Stimulated activated CD8-positive, alpha-beta memory T cell treated with anti-CD3 and anti-CD28 coated beads, Interleukin-12 subunit alpha, Interleukin-12 subunit beta, amount 100 ng/mL, for 24 hours (primary cell): ENCODE measurements around the gene SCNN1B.

Experiments
- DNase-seq: peaks from one replicate; pipeline ENCODE4 v3.0.0-alpha.2; 2020; ENCODE audit errors: extremely low read depth

Gene SCNN1B

DNA sequence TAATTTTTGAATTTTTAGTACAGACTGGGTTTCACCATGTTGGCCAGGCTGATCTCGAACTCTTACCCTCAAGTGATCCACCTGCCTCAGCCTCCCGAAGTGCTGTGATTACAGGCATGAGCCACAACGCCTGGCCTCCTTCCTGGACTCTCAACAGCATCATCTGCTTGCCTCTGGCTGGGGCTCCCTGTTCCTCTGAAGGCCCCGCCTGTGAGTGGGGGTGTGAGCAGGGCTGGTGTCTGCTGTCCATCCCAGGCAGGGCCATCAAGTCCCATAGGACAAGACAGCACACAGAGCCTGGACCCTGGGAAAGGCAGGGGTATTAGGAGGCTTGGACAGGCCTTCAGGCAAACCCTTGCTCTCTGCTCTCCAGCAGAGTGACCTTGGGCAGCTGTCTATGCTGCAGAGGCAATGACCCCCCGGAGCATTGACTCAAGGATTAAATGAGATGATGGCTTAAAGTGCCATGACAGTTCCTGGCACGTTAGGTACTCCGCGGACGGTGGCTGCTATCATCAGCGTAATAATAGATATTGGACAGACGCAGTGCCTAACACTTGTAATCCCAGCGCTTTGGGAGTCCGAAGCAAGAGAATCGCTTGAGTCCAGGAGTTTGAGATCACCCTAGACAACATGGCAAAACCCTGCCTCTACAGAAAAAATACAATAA is 19.2 kb downstream of the SCNN1B start:
- no peak for DNase-seq

- no peak for DNase-seq
Observed at GRCh38 chr16:23323224-23324030, 21.3 kb downstream of the SCNN1B start.

GRCh38 chr16:23324727-23325126 is 22.6 kb downstream of the SCNN1B start:
- no peak for DNase-seq

GRCh38 chr16:23327836-23328235 is 25.7 kb downstream of the SCNN1B start:
- no peak for DNase-seq

DNA sequence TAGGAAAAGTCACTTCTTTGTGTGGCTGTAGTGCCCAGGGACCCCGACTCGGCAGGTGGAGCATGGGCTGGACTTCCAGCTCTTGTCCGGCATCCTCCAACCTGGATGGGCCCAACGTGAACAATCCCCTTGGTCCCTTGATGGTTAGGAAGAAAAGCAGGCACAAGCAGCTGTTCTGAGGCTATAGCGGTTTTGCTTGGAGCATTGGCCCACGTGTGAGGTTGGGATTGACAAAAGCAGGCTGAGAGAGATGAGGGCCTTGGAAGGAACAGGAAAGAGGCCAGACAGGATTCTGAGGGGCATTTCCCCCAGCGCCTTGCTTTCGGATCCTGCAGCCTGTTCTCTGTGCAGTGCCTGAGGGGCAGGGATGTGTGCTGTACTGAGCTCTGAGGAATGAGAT is 28.1 kb downstream of the SCNN1B start:
- no peak for DNase-seq

DNA sequence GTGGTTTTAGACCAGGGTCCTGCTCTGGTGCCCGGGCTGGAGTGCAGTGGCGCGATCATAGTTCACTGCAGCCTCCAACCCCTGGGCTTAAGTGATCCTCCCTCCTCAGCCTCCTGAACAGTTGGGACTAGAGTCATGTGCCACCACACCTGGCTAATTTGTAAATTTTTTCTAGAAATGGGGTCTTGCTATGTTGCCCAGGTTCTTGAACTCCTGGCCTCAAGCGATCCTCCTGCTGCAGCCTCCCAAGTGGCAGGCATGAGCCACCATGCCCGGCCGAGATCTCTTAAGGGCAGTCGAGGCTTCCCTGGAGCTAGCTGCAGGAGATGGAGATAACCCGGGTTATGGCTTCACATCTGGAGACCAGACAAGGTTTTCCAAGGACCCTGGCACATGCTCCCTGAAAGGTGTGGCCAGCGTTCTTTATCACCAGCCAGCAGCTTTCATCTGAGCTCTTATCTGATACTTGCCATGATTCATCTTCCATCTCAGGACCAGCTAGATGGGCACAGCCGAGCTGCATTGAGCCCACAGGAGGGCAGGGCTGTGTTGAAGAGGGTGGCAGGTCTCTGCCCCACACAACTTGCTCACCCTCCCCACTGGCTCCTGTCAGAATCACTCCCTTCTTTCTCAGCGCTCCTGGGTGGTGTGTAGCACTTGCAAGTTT is 28.6 kb downstream of the SCNN1B start:
- no peak for DNase-seq

GRCh38 chr16:23333034-23333579 is 31.0 kb downstream of the SCNN1B start:
- DNase-seq: no peak

DNA sequence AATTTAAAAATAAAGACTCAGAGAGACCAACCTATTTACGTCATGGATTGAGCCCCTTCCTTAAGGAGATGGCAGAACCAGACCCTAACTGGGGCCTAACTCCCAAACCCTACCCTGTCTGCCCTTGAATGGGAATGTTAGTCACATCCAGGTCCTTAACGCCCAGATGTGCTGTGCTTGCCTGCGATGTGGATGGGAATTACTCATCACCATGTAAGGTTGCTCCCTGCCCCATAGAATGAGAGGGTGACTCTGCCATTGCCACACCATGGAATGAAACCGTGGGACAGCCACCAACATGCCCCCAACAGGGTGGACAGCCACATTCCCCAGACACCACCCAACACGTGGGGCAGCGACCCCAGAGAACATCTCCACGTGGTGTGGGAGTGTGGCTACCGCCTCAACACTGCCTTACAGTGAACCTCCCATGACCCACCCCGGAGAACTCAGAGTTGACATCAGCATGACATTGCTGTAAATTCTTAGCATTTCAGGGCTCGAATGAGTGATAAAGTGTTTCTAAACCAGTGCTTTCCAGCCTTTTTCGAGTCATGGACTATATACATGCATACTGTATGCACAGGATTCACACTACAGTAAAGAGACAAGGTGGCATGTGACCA is 31.8 kb downstream of the SCNN1B start:
- DNase-seq: no peak

DNA sequence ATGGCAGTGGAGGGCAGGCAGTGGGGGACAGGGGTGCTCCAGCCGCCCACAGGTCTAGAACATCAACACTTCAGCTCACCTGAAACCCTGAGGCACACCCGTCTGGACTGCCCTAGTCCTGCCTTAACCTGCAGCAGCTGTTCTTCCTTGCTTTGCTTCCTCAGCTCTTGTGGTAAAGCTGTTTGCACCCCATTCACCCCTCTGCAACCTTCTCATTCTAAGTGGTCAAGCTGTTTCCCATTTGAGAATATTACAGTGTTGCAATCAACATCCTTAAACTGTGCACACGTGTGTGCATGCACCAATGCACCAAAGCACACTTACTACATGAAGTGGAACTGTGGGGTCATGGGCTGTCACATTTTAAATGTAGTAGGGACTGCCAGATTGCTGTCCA is 32.4 kb downstream of the SCNN1B start:
- DNase-seq: no peak

GRCh38 chr16:23334950-23335349 is 32.8 kb downstream of the SCNN1B start:
- DNase-seq: no peak

DNA sequence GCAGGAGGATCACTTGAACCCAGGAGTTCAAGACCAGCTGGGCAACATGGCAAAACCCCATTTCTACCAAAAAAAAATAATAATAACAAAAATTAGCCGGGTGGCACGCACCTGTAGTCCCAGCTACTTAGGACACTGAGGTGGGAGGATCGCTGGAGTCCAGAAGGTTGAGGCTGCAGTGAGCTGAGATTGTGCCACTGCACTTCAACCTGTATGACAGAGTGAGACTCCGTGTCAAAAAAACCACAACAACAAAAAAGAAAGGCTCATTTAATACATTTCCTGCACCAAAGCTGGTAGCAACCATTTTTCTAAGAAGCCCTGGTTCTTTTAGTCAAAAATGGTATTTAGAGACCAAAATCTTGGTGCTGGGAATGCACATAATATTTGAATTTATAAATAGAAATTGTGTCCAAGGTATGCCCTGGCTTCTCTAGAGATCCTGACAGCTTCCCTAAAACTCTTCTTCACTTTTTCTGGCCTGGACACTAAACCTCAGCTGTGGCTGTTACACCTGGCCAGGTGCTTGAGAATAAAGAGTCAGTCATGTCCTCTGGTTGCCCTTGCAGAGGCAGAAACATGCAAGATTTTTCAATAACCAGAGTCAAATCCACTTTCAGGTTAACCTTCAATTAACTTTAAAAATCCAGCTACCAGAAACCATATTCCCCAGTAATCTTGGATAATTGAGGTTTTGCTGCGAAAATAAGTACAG is 35.9 kb downstream of the SCNN1B start:
- DNase-seq: no peak

- no peak for DNase-seq
Observed at GRCh38 chr16:23339787-23340186, 37.7 kb downstream of the SCNN1B start.

DNA sequence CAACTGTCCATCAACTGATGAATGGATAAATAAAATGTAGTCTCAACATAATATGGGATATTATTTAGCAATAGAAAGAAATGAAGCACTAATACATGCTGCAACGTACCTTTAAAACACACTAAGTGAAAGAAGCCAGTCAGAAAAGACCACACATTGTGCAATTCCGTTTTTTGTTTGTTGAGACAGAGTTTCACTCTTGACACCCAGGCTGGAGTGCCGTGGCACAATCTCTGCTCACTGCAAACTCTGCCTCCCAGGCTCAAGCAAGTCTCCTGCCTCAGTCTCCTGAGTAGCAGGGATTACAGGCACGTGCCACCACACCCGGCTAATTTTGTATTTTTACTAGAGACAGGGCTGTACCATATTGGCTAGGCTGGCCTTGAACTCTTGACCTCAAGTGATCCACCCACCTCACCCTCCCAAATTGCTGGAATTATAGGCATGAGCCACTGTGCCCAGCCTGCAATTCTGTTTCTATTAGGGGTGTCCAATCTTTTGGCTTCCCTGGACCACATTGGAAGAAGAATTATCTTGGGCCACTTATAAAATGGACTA is 40.1 kb downstream of the SCNN1B start:
- no peak for DNase-seq

GRCh38 chr16:23343643-23344612 is 41.8 kb downstream of the SCNN1B start:
- no peak for DNase-seq

DNA sequence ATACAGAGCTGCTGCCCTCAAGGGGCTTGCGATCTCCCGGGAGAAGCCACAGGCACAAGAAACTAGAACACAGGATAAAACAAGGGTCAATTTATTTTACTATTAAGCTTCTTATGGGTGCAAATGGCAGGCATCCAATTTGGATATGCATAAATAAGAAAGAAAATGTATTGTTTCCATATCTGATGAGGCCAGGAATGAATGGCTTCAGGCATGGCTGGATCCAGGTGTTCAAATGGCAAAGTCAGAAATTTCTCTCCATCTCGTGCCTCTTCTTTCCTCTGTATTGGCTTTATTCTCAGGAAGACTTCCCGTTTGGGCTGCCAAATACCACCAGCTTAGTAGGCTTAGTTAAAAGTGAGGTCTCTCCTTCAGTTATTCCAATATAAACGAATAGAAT is 43.1 kb downstream of the SCNN1B start:
- no peak for DNase-seq

GRCh38 chr16:23348579-23349469 is 46.7 kb downstream of the SCNN1B start:
- DNase-seq: no peak

DNA sequence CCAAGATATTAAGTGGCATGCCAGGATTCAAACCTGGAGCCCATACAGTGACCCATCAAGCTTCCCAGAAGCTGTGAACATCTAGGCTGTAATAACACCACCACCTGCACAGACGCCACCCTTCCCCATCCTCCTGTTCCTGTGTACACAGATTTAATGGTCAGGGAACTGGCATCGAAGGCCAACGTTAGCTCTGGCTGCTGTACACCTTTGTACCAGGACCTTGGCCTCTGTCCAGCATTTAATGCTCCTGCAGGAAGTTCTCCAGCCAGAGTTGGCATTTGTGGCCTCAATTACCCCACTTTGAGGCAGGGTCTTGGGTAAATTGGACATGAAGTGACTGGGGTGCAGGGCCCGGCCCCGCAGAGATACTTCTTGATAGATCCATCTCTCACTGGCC is 49.3 kb downstream of the SCNN1B start:
- DNase-seq: no peak

DNA sequence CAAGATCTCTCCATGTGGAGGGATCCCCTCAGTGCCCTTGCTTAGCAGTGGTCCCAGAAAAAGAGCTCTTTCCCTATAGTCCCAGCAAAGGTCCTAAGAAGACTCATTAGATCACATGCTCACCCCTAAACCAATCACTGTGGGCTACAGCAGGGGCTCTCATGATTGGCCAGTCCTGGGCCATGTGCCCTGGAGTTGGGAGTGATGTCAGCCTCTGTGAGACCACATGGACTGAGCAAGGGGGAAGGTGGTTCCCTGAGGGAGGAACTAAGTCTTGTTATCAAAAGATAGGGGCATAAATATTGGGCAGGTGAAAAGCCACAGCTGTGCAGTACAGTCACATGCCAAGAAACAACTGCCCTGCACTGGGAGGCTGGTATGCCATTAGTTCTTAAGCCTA is 51.3 kb downstream of the SCNN1B start:
- no peak for DNase-seq

GRCh38 chr16:23354246-23354645 is 52.1 kb downstream of the SCNN1B start:
- DNase-seq: no peak
